Activated naive CD4-positive, alpha-beta T cell treated with anti-CD3 and anti-CD28 coated beads, Interleukin-2, amount 50 U/mL, for 24 hours (primary cell): ENCODE data around the gene NAV2.

Experiments
- H3K27ac Mint-ChIP-seq: one replicate; pipeline ENCODE4 v1.8.0; 2021; ENCODE audit warnings: mild to moderate bottlenecking, mixed read lengths
- H3K27me3 Mint-ChIP-seq: one replicate; pipeline ENCODE4 v1.8.0; 2021; ENCODE audit warnings: mixed read lengths
- H3K36me3 Mint-ChIP-seq: one replicate; pipeline ENCODE4 v1.8.0; 2021; ENCODE audit warnings: mixed read lengths
- H3K4me1 Mint-ChIP-seq: one replicate; pipeline ENCODE4 v1.8.0; 2021; ENCODE audit warnings: mixed read lengths
- H3K4me3 Mint-ChIP-seq: one replicate; pipeline ENCODE4 v1.8.0; 2021; ENCODE audit warnings: mild to moderate bottlenecking, mixed read lengths
- H3K9me3 Mint-ChIP-seq: one replicate; pipeline ENCODE4 v1.8.0; 2021; ENCODE audit warnings: mixed read lengths

Gene NAV2

DNA sequence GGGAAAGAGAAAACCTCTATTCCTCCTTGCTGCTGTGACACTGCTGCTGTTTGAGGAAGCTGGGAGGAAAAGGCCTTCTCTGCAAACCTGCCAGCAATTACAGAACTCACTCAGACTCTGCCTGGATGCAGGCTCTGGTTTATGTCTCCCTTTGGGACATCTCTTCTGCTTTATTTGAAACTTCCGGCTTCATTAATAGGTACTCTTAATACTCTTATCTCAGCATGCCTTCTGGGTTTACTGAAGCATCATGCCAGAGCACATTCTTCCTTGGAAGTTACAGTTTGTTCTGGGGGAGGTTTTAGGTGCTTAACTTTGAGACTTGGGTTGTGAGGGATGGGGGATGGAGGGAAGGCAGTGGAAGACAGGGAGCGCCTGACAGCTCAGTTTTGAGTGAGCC lies 79.9 kb downstream of the NAV2 start:
- H3K27ac Mint-ChIP-seq: no peak overlapping the region
- no peak overlapping the region for H3K4me3 Mint-ChIP-seq
- peaks cover 2% of the 10 kb centered on the region for H3K27me3 Mint-ChIP-seq
- H3K36me3 Mint-ChIP-seq: no peaks in the 10 kb centered on the region
- no peaks in the 10 kb centered on the region for H3K9me3 Mint-ChIP-seq
- H3K4me1 Mint-ChIP-seq: no peaks in the 10 kb centered on the region

DNA sequence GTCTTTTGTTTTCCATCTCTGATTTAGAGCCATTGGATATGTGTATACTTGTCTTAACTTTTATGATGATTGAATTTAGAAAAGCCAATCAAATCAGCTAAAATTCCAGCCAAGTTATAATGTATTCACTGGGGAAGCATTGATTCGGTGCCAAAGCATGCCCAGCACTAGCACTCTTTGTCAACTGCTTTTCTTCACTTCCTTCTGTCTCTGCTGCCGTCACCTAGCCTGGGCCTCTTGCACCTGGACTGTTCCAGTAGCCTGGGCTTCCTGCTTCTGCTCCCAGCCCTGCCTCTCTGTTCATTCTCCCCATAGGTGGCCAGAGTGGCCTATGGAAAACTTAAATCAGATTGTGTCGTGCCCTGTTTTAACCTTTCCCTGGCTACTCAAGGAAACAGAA lies 80.7 kb downstream of the NAV2 start:
- Mint-ChIP-seq H3K4me3 (no peak overlapping the region), H3K27ac (no peak overlapping the region), H3K9me3 (no peaks in the 10 kb centered on the region), H3K27me3 (peaks cover 2% of the 10 kb centered on the region), H3K4me1 (no peaks in the 10 kb centered on the region), H3K36me3 (no peaks in the 10 kb centered on the region)

DNA sequence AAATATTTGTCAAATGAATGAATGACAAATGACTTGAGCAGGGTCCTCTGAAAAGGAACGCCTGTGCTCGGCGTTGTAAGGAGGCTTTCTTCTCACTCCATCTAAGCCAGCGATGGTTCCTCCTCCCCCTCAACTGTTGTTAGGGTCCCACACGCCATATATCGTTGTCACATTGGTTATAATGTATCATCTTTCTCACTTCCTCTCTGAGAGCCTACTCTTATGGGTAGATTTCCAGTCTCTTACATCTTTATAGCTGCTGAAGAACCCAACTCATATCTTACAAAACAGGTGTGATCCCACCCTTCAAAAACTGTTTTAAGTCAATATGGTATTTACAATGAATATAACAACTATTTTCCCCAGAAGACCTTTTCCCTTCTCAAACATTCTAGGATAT lies 81.5 kb downstream of the NAV2 start:
- Mint-ChIP-seq H3K4me1 (no peaks in the 10 kb centered on the region), H3K36me3 (no peaks in the 10 kb centered on the region), H3K9me3 (no peaks in the 10 kb centered on the region), H3K27ac (no peak overlapping the region), H3K4me3 (no peak overlapping the region), H3K27me3 (peaks cover 2% of the 10 kb centered on the region)

DNA sequence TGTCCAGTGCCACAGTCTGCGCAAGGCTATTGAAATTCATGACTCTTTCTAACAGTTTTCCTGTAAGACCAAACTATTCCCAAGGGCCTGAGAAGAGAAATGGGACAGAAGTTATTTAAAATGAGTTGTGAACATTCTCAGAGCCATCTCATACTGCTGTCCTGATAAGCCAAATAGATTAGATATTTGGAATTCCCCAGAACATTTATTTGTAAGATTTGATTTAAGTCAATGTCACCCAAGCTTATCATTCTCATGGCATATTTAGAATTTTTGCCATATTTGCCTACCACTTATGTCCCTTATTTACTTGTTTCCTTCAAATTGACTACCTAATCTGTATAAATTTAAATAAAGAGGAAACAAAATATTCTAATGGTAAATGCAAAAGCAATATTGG lies 82.4 kb downstream of the NAV2 start:
- Mint-ChIP-seq H3K36me3 (no peaks in the 10 kb centered on the region), H3K27me3 (no peaks in the 10 kb centered on the region), H3K9me3 (no peaks in the 10 kb centered on the region), H3K4me1 (no peaks in the 10 kb centered on the region), H3K27ac (no peak overlapping the region), H3K4me3 (no peak overlapping the region)

DNA sequence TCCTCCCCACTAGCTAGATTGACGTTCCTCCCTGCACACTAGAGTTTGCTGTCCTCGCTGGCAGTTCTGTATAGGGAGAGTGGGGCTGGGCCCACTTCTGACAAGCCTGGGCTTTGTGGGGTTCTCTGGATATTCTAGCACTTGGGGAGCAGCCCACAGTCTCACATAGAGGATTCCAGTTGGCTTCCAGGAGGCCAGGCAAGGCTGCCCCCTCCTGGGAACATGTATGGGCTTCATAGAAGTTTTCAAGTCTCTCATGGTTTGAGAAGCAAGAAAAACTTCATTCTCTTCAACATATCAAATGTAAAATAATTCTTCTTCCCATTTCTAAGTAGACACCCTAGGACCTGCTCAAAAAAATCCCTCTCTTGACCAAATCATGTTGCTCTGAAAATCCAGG lies 87.5 kb downstream of the NAV2 start:
- H3K4me3 Mint-ChIP-seq: no peak overlapping the region
- no peak overlapping the region for H3K27ac Mint-ChIP-seq
- no peaks in the 10 kb centered on the region for H3K4me1 Mint-ChIP-seq
- no peaks in the 10 kb centered on the region for H3K27me3 Mint-ChIP-seq
- no peaks in the 10 kb centered on the region for H3K36me3 Mint-ChIP-seq
- H3K9me3 Mint-ChIP-seq: no peaks in the 10 kb centered on the region

DNA sequence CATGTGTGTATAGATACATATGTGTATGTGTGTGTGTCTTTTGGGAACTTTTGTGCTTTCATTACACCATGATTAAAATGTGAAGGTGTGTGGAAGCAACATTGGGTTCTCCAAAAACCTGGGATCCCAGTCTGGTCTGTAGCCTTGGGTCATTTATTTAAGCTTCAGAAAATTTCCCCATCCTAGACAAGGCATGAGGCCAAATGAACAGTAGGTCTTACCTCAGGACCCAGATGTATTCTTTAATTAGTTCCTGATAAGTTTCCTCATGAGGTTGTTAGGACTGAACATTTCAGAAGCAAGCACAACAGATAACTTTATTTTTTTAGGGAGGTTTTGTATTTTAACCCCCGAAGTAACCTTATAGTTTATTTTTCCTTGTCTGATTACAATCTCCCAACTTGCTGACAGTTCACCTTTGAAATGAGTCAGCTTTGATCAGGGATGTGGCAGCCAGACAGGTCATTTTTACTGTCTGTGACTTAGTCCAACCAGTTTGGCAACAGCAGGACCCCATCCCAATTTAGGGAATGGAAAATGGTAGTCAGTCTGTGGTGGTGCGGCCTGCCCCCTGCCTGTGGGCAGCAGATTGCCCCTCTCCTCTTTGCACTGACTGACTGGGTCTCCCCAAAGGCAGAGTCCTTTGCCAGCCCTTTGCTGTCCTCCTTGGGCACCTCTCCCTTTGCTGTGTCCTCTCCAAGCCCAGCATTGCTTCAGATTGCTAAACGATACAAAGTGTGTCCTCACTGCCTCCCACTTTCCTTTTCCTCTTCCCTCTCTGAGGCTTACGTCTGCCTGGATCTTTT lies 88.3 kb downstream of the NAV2 start:
- H3K4me3 Mint-ChIP-seq: no peak overlapping the region
- H3K27me3 Mint-ChIP-seq: no peaks in the 10 kb centered on the region
- no peaks in the 10 kb centered on the region for H3K4me1 Mint-ChIP-seq
- no peak overlapping the region for H3K27ac Mint-ChIP-seq
- no peaks in the 10 kb centered on the region for H3K36me3 Mint-ChIP-seq
- no peaks in the 10 kb centered on the region for H3K9me3 Mint-ChIP-seq

DNA sequence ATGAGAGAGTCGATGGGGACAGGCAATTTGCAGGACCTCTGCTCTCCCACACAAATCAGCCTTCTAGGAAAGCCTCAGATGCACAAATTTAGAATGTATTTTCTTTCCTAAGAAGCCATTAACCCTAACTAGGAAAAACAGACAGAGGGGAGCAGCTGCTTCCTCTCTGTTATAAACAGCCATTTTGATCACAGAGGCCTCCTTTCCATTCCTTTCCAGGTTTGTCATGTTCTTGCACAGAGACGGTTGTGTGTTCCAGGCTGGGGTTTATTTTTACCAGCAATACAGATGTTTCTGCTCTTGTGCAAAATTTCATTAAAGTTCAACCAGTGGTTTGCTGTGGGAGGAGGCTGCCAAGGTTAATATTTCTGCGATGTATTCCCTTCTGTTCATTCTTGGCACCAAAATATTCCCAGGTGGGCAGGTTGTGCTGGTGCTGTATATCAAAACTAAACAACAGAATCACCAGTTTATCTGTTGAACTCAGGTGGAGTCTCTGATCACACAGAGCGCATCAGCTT lies 90.2 kb downstream of the NAV2 start:
- Mint-ChIP-seq H3K27ac (no peak overlapping the region), H3K4me1 (no peaks in the 10 kb centered on the region), H3K27me3 (no peaks in the 10 kb centered on the region), H3K9me3 (no peaks in the 10 kb centered on the region), H3K4me3 (no peak overlapping the region), H3K36me3 (no peaks in the 10 kb centered on the region)

DNA sequence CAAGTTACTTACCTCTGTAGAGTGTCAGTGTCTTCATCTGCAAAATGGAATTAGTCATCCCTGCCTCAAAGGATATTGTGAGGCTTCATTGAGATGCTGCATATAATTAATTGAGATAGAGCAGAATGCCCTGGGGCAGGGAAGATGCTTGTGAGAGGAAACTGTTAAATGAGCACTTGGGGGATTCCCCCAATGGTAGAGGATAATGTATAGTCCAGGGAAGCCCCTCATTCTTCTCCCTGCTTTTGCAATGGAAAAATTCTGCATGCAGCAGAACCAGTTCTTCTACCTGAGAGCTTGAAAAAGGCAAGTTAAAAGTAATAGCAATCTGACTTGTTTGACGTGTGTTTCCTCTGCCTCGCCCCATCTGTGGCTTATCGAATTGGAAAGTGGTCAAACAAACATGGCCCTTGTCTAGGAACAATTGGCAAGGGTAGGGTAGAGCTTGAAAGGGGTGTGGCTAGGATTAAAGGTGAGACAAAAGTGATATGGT lies 90.9 kb downstream of the NAV2 start:
- Mint-ChIP-seq H3K27ac (no peak overlapping the region), H3K36me3 (no peaks in the 10 kb centered on the region), H3K27me3 (no peaks in the 10 kb centered on the region), H3K9me3 (no peaks in the 10 kb centered on the region), H3K4me3 (no peak overlapping the region), H3K4me1 (no peaks in the 10 kb centered on the region)

DNA sequence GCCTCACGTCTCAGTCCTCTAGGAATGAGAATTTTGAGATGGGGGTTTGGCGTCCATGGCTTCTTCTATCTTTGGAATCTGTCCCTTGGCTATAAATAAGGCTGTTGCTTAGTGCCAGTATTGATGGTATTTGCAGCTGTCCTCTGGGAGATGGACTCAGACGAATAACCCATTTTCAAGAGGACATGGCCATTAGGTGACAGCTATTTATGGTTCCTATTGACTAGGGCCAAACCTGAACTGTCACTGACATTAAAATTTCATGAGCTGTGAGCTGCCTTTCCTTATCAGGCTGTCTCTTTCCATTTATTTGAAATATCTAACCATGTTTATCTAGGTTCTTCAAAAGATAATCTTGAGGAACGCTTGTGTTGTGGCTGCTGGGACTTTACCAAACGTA lies 92.7 kb downstream of the NAV2 start:
- Mint-ChIP-seq H3K27ac (no peak overlapping the region), H3K27me3 (no peaks in the 10 kb centered on the region), H3K4me3 (no peak overlapping the region), H3K4me1 (no peaks in the 10 kb centered on the region), H3K36me3 (no peaks in the 10 kb centered on the region), H3K9me3 (no peaks in the 10 kb centered on the region)

DNA sequence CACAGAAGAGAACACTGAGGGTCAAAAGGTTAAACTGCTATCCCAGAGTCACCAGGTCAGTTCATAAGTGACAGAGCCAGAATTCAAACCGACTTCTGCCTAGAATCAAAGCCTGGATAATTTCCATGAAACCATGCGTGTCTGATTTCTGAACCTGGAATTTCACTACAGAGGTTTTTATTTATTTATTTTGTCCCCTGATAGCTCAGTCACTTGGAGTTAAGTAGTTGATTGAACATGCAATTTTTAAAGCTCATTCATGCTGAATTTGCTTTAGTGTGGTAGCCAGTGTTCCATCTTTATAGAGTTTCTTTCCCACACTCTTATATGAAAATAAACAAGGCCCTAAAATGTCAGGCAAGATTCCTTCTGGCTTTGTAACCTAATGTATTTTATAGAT lies 93.2 kb downstream of the NAV2 start:
- Mint-ChIP-seq H3K4me1 (no peaks in the 10 kb centered on the region), H3K9me3 (no peaks in the 10 kb centered on the region), H3K27me3 (no peaks in the 10 kb centered on the region), H3K4me3 (no peak overlapping the region), H3K36me3 (no peaks in the 10 kb centered on the region), H3K27ac (no peak overlapping the region)

DNA sequence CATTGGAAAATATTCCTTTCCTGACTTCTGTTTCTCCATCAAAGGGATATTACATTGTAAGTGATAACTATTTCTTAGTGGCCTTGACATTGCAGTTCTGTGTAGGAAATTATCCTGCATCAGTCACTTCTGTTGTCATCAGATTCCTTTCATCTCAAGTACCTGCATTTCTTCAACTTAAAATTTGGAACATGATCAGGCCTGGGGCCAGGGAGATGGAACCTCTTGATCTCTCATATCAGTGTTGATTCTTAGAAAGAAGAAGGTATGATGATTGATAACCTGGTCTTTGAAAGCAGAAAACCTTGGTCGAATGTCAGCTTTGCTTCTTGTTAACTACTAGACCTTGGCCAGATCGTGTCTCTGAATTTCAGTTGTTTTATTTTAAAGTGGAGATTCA lies 93.6 kb downstream of the NAV2 start:
- H3K36me3 Mint-ChIP-seq: no peaks in the 10 kb centered on the region
- peaks cover 3% of the 10 kb centered on the region for H3K27me3 Mint-ChIP-seq
- no peak overlapping the region for H3K27ac Mint-ChIP-seq
- no peaks in the 10 kb centered on the region for H3K4me1 Mint-ChIP-seq
- H3K9me3 Mint-ChIP-seq: no peaks in the 10 kb centered on the region
- no peak overlapping the region for H3K4me3 Mint-ChIP-seq

DNA sequence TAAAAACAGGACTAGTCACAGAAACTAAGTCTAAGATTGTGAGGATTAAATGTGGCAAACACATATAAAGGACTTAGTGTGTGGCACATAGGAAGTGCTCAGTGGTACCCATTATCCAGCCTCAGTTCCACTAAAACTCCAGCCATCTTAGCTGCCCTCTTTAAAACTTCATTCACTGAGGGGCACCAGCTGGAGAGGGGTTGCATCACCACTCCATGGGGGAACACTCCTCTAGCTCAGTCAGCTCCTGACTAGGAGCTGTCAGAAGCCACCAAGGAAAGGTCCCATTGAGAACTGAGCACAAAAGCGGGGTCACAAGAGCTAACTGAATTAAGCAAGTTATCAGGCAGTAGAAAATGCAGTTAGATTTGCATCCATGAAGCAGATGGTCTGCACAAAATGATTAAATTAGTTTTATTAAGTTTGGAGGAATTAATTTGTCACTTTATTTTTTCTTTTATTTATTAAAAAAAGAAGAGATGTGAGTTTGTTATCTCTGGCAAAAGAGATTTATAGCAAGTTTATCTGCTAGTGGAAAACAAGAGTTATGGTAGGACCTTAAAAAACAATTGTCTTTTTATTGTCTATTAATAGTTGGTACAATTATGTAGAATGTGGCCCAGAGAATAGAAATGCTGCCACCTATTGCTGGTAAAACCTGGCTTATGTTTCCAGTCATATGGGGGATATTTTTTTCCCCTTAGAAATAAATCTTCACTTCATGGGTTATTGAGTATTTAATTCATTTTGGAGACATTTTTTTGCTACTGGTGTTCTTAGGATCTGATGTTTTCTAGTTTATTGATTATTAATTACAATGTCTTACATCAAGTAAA lies 95.7 kb downstream of the NAV2 start:
- Mint-ChIP-seq H3K27ac (no peak overlapping the region), H3K4me1 (no peaks in the 10 kb centered on the region), H3K9me3 (no peaks in the 10 kb centered on the region), H3K4me3 (no peak overlapping the region), H3K36me3 (no peaks in the 10 kb centered on the region), H3K27me3 (peaks cover 3% of the 10 kb centered on the region)

DNA sequence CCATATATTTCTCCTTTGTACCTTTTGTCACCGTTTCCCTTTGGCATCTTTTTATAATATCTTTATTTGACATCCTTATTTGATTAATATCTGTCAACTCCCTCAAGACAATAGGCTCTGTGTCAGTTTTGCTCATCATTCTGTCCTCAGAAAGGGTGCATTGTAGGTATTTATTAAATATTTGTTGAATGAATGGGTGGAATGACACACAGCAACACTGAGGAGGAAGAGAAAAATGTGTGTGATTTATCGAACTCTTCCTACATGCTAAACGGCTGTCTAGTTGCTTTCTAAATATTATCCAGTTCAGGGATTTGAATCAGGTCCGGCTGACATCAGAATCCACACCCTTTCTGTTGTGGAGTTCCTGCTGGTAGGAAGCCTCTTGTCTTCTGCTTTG lies 98.2 kb downstream of the NAV2 start:
- no peaks in the 10 kb centered on the region for H3K4me1 Mint-ChIP-seq
- peaks cover 3% of the 10 kb centered on the region for H3K27me3 Mint-ChIP-seq
- H3K27ac Mint-ChIP-seq: no peak overlapping the region
- no peaks in the 10 kb centered on the region for H3K36me3 Mint-ChIP-seq
- H3K9me3 Mint-ChIP-seq: no peaks in the 10 kb centered on the region
- H3K4me3 Mint-ChIP-seq: no peak overlapping the region

DNA sequence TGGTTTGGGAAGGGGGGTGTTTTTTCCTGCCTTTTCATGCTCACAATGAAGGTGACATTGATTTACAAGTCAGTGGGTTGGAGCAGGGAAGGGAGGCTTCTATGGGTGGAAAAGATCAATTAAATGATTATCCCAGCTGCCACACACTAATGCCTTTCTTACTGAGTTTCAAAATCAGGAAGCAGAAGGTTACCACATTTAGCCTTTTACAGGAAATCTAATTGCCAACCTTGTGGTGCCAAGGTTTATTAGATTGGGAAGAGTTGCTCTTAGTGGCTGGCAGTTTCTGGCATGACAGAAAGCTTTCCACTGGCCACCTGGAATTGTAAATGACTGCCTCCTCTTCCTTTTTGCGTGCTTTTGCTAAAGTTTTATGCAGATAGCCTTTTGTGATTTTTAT lies 98.7 kb downstream of the NAV2 start:
- Mint-ChIP-seq H3K4me3 (no peak overlapping the region), H3K9me3 (no peaks in the 10 kb centered on the region)

DNA sequence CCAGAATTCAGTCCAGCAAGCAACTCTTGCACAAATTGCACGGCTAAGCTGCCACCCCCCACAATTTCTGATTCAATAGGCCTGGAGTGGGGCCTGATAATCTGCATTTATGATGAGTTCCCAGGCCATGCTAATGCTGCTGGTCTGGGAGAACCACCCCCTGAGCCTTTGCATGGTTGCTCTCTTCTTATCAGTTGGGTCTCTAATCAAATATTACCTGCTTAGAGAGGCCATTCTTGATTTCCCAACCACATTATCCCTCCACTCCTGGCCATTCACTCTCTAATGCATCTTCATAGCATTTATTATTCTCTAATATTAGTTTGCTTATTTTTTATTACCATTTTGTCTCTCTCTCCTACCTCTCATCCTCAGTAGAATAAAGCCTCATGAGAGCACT lies 99.5 kb downstream of the NAV2 start:
- Mint-ChIP-seq H3K4me3 (no peak overlapping the region), H3K27me3 (peaks cover 3% of the 10 kb centered on the region), H3K36me3 (no peaks in the 10 kb centered on the region), H3K4me1 (no peaks in the 10 kb centered on the region), H3K27ac (no peak overlapping the region), H3K9me3 (no peaks in the 10 kb centered on the region)

More for the DNA sequence above, 98.7 kb downstream of the NAV2 start:
- Mint-ChIP-seq H3K27ac (no peak overlapping the region), H3K36me3 (no peaks in the 10 kb centered on the region), H3K27me3 (peaks cover 3% of the 10 kb centered on the region), H3K4me1 (no peaks in the 10 kb centered on the region)

DNA sequence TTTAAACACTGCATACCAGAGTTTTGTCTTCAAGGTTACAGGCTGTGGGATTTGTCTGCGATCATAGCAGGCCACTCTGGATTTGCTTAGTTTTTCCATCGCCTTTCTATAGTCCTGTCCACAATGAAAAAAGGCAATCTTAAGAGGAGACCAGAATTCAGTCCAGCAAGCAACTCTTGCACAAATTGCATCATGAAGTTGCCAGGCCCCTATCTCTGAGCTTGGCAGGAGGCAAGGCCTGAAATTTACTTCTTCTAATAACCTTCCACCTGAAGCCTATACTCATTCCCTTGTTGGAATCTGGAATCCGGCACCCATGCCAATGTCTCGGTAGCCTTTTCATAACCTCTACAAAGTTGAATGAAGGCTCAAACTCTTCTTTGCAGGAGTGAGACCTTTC lies 100.1 kb downstream of the NAV2 start:
- Mint-ChIP-seq H3K27ac (no peak overlapping the region), H3K9me3 (no peaks in the 10 kb centered on the region), H3K4me1 (no peaks in the 10 kb centered on the region), H3K27me3 (peaks cover 4% of the 10 kb centered on the region), H3K36me3 (no peaks in the 10 kb centered on the region), H3K4me3 (no peak overlapping the region)
